ENCODE measurements around the gene CDC25A.

DNA sequence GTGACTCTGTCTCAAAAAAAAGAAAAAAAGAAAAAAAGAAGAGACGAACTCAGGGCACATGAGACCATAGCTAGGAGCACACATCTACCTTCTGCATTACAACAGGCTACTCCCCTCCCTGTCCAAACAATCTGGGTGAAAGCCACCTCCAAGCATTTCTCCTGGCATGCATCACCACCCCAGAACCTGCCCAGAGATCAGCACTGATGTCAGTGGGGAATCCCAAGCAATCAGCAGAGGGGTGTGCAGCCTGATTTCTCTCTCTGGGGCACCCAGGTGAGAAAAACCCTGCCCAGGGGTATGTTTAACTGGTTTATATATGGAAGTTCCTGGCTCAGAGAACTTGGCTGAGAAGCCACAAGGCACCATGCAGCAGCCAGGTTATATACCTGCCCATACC is 59.4 kb downstream of the CDC25A start:
- TF ChIP-seq CTCF (IDR thresholded peaks at IDR 0.05) = no peak
- no peak for TF ChIP-seq POLR2AphosphoS5 (IDR thresholded peaks at IDR 0.05)
- no peak for TF ChIP-seq POLR2A (IDR thresholded peaks at IDR 0.05; ENCODE audit: low read depth)
- no peak for TF ChIP-seq EP300 (IDR thresholded peaks at IDR 0.05)
